ENCODE measurements around the gene RAVER2.

The RAVER2 gene

DNA sequence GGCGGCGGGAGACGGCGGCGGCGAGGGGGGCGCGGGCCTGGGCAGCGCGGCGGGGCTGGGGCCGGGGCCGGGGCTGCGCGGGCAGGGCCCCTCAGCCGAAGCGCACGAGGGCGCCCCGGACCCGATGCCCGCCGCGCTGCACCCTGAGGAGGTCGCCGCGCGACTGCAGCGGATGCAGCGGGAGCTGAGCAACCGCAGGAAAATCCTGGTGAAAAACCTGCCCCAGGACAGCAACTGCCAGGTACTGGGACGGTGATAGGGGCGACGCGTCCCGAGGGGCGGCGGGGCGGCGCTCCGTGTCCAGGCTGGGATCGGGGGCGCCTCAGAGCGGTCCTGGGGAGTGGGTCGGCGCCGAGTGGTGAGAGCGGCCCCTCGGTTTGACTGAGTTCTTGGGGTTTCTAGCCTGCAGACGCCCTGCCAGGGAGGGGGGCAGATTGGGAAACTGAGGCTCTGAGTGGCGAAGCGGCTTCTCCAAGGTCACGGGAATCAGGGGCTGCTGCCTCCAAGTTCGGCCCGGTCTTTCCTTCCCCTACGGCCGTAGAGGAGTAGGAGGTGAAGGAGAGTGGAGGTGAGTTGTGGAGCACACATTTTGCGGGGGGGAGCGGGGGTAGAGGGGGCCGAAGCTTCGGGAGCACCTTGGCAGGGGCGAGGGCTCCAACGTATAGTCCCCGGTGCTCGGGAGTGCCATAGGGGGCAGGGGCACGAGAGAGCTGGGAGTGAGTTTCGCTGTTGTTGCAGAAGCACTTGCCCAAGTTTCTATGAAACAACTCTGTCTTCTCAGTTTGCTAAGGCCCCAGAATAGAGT lies 508 bp downstream of the RAVER2 start:
- H3K27me3 ChIP-seq (replicated peaks; ENCODE audit: control insufficient read depth, insufficient read depth, low read length): no peaks in the 10 kb centered on the region; the same call in 1 of the 2 replicates
- DNase-seq (ENCODE audit: extremely low read depth, insufficient read length): peak; percentile 4
- H3K4me3 ChIP-seq (replicated peaks; ENCODE audit: low read depth, low read length): peak overlapping the region; percentile 44
- H3K36me3 ChIP-seq (ENCODE audit: control insufficient read depth, insufficient read depth, low read length): no peaks in the 10 kb centered on the region
- TF ChIP-seq, protein P1, sequence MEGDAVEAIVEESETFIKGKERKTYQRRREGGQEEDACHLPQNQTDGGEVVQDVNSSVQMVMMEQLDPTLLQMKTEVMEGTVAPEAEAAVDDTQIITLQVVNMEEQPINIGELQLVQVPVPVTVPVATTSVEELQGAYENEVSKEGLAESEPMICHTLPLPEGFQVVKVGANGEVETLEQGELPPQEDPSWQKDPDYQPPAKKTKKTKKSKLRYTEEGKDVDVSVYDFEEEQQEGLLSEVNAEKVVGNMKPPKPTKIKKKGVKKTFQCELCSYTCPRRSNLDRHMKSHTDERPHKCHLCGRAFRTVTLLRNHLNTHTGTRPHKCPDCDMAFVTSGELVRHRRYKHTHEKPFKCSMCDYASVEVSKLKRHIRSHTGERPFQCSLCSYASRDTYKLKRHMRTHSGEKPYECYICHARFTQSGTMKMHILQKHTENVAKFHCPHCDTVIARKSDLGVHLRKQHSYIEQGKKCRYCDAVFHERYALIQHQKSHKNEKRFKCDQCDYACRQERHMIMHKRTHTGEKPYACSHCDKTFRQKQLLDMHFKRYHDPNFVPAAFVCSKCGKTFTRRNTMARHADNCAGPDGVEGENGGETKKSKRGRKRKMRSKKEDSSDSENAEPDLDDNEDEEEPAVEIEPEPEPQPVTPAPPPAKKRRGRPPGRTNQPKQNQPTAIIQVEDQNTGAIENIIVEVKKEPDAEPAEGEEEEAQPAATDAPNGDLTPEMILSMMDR (IDR thresholded peaks at IDR 0.05; ENCODE audit: insufficient read depth, low read length, poor library complexity, severe bottlenecking): no peak

DNA sequence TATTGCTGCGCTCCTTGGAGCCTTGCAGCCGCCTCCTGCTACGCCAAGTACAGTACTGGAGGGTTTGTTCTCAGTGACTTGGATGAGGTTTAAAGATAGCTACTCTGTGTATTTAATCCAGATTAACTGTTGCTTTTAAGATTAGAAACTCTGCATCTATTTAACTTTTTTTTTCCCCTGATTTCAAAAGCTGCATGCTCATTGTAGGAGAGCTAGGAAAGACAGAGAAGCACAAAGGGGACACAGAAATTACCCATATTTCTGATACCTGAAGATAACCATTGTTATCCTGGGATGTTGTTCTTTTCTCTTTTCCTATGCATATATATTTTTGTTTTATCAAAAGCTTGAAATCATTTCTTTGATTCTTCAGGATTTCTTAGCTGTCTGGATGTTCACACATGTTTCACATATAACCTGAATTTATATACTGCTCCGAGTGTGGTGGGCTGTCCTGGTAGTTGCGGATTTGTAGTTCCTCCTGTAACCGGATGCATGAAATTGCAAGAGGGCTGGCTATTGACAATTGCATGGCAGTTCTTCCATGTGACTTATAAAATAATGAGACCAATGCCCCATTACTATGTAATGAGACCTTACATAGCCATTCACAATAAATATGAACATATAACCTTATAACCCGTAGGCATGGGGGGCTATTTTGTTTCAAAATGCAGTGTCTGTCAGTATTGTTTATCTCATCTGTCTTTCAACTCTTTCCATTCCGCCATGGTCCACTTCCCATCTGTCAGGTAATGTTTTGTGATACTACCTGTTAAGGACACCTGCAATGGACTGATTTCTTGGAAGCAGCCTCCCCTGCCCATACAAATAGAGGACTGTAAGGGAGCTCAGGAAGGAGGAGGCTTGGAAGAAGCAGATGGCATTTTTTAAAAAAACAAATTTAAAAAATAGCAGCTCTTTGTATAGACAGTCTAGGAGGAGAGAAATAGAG lies 1.4 kb downstream of the RAVER2 start:
- TF ChIP-seq, protein P1 (IDR thresholded peaks at IDR 0.05; ENCODE audit: insufficient read depth, low read length, poor library complexity, severe bottlenecking): no peak
- DNase-seq (ENCODE audit: extremely low read depth, insufficient read length): no peak
- H3K36me3 ChIP-seq (ENCODE audit: control insufficient read depth, insufficient read depth, low read length): no peaks in the 10 kb centered on the region
- no peak overlapping the region for H3K4me3 ChIP-seq (replicated peaks; ENCODE audit: low read depth, low read length)
- H3K27me3 ChIP-seq (replicated peaks; ENCODE audit: control insufficient read depth, insufficient read depth, low read length): no peaks in the 10 kb centered on the region; the same call in 1 of the 2 replicates

DNA sequence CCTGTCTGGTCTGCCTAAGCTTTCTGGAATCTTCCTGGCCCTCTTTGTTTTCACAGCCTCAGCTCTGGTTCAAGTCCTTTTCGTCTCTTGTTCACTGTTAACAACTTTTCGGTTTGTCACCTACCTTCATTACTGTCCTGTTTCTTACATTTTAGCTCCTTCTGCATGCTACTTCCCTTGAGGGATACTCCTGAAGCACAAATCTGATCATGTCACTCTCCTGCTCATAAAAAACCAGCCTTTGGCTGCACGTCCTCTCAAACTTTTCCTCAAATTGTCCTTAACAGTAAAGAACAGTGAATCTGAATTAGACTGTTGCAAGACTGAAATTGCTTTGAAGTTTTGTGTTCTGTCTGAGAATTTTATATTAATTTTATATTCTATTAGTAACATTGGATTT lies 3.3 kb downstream of the RAVER2 start:
- H3K36me3 ChIP-seq (ENCODE audit: control insufficient read depth, insufficient read depth, low read length): no peaks in the 10 kb centered on the region
- TF ChIP-seq, protein P1 (IDR thresholded peaks at IDR 0.05; ENCODE audit: insufficient read depth, low read length, poor library complexity, severe bottlenecking): no peak
- DNase-seq (ENCODE audit: extremely low read depth, insufficient read length): no peak
- H3K4me3 ChIP-seq (replicated peaks; ENCODE audit: low read depth, low read length): no peak overlapping the region
- H3K27me3 ChIP-seq (replicated peaks; ENCODE audit: control insufficient read depth, insufficient read depth, low read length): no peaks in the 10 kb centered on the region; the same call in 1 of the 2 replicates

DNA sequence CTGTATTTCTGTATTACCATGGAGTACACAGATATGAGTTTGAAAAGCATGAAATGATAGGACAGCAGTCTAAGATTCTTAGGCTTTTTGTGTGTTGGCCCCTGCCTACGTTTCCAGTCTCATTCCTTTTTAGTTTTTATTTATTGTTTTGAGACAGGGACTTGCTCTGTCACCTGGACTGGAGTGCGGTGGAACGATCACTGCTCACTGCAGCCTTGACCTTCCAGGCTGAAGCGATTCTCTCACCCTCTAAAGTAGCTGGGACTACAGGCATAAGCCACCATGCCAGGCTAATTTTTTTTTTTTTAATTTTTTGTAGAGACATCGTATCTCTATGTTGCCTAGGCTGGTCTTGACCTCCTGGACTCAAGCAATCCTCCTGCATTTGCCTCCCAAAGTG lies 3.8 kb downstream of the RAVER2 start:
- H3K36me3 ChIP-seq (ENCODE audit: control insufficient read depth, insufficient read depth, low read length): no peaks in the 10 kb centered on the region
- TF ChIP-seq, protein P1 (IDR thresholded peaks at IDR 0.05; ENCODE audit: insufficient read depth, low read length, poor library complexity, severe bottlenecking): no peak
- no peak for DNase-seq (ENCODE audit: extremely low read depth, insufficient read length)
- H3K4me3 ChIP-seq (replicated peaks; ENCODE audit: low read depth, low read length): no peak overlapping the region
- H3K27me3 ChIP-seq (replicated peaks; ENCODE audit: control insufficient read depth, insufficient read depth, low read length): no peaks in the 10 kb centered on the region; the same call in 1 of the 2 replicates

DNA sequence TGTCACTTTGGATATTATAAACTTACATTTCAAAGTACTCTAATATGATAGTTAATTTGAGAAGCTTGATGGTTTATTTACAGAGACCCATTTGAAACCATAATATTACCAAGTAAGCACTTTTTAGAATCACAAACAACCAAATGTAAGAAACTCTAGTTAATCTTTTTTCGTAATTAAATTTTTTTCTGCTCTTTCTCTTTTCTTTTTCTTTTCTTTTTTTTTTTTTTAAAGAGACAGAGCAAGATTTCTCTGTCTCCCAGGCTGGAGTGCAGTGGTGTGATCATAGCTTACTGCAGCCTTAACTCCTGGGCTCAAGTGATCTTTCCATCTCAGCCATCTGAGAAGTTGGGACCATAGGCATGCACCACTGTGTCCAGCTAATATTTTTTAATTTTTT lies 5.2 kb downstream of the RAVER2 start:
- Histone ChIP-seq H3K27me3 (replicated peaks; ENCODE audit: control insufficient read depth, insufficient read depth, low read length) (no peaks in the 10 kb centered on the region; the same call in 1 of the 2 replicates), H3K4me3 (replicated peaks; ENCODE audit: low read depth, low read length) (no peak overlapping the region), H3K36me3 (ENCODE audit: control insufficient read depth, insufficient read depth, low read length) (no peaks in the 10 kb centered on the region)
- TF ChIP-seq, protein P1 (IDR thresholded peaks at IDR 0.05; ENCODE audit: insufficient read depth, low read length, poor library complexity, severe bottlenecking): no peak
- no peak for DNase-seq (ENCODE audit: extremely low read depth, insufficient read length)

All from GM06990 (cell line).